ENCODE results near the gene RAD23B.
"Not testable (repeated sequence)": the region's sequence is repeated elsewhere in the genome, so short reads cannot be mapped to it uniquely, and the experiment has no call there.

The RAD23B gene

DNA sequence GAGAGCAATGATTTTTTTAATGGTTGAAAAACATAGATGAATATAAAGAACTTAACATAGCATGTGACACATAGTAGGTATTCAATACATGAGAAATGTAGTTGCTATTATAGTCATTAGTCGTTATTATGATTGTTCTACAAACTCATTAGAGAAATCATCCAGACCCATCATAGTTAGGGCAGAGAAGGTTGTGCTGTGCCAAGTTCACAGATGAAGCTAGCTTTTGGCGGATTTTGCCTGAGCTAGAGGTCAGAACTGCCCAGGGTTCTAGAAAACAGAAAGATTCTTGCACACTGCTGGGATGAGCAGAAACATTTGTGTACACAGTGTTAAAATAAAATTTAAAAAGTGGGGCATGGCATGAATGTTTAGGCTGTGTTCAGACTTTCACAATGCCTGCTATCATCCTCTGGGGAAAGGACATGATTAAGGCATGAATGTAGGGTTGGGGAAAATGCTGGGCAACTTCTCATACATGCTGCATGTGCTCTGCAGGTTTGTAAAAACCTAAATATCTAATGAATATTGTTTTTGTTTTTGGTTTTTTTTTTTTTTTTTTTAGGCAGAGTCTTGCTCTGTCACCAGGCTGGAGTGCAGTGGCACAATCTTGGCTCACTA, 33.3 kb upstream of the RAD23B start:
- Histone ChIP-seq H3K36me3 (ENCODE audit: control insufficient read depth, insufficient read depth, low read length, severe bottlenecking) (no peaks in the 10 kb centered on the region), H3K9ac (ENCODE audit: low read length) (peak overlapping the region; percentile 23), H3K4me1 (ENCODE audit: control insufficient read depth, insufficient read depth, low read length) (peaks cover 25% of the 10 kb centered on the region), H3K27me3 (replicated peaks; ENCODE audit: control insufficient read depth, insufficient read depth, low read length) (no peaks in the 10 kb centered on the region), H3K4me3 (ENCODE audit: low read length) (no peak overlapping the region), H3K9me3 (ENCODE audit: control insufficient read depth, low read length) (no peaks in the 10 kb centered on the region)
- peak; percentile 58 for DNase-seq (ENCODE audit: low read depth)

DNA sequence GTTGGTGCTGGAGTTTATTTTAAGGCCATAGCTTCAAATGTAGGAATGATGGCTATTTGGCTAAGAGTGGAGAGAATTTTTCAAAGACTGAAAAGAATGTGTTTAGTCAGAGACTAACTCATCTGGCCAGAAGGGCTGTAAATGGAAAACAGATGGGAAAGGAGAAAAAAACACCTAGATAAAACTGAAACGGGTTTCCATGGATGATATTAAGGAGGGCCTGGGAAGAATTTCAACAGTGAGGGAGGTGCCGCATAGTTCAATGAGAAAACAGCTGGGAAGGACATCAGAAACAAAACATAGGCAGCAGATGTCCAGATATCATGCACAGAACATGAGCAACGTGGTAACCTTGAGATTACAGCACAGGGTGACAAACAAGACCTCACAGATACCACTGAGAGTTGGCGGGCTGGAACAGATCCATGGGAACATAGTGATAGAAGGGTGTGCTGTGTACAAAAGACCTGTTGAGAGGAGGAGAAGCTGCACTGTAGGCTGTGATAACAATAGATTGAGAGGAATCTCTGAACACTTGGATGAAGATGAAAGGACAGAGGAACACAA, 31.2 kb upstream of the RAD23B start:
- peaks cover 25% of the 10 kb centered on the region for H3K4me1 ChIP-seq (ENCODE audit: control insufficient read depth, insufficient read depth, low read length)
- DNase-seq (ENCODE audit: low read depth), result peak; percentile 93
- no peaks in the 10 kb centered on the region for H3K27me3 ChIP-seq (replicated peaks; ENCODE audit: control insufficient read depth, insufficient read depth, low read length)
- H3K4me3 ChIP-seq (ENCODE audit: low read length), result peak overlapping the region; percentile 28
- H3K36me3 ChIP-seq (ENCODE audit: control insufficient read depth, insufficient read depth, low read length, severe bottlenecking), result no peaks in the 10 kb centered on the region
- no peaks in the 10 kb centered on the region for H3K9me3 ChIP-seq (ENCODE audit: control insufficient read depth, low read length)
- H3K9ac ChIP-seq (ENCODE audit: low read length), result peak overlapping the region; percentile 35

DNA sequence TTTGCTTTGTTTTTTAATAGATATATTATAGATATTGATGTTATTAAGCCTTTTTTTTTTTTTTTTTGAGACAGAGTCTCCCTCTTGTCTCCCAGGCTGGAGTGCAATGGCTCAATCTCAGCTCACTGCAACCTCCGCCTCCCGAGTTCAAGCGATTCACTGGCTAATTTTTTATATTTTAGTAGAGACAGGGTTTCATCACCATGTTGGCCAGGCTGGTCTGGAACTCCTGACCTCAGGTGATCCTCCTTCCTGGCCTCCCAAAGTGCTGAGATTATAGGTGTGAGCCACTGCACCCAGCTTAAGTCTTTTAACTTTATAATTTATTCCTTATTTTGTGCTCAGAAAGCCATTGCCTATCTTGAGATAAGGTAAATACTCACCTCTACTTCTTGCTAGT, 24.2 kb upstream of the RAD23B start:
- no peaks in the 10 kb centered on the region for H3K36me3 ChIP-seq (ENCODE audit: control insufficient read depth, insufficient read depth, low read length, severe bottlenecking)
- H3K9ac ChIP-seq (ENCODE audit: low read length), result no peak overlapping the region

DNA sequence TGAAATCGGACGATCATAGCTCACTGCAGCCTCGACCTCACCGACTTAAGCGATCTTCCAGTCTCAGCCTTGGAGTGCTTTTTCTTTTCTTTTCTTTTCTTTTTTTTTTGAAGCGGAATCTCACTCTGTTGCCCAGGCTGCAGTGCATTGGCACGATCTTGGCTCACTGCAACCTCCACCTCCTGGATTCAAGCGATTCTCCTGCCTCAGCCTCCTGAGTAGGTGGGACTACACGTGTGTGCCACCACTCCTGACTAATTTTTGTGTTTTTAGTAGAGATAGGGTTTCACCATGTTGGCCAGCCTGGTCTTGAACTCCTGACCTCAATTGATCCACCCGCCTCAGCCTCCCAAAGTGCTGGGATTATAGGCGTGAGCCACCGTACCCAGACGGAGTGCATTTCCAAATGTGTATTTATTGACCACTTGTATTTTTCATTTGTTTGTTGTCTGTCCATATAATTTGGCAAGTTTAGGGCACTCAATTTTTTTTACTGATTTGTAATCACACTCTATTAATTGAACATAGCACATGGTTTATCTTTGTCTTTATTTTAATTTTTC, 23.2 kb upstream of the RAD23B start:
- H3K36me3 ChIP-seq (ENCODE audit: control insufficient read depth, insufficient read depth, low read length, severe bottlenecking); H3K9me3 ChIP-seq (ENCODE audit: control insufficient read depth, low read length); H3K27me3 ChIP-seq (replicated peaks; ENCODE audit: control insufficient read depth, insufficient read depth, low read length); H3K9ac ChIP-seq (ENCODE audit: low read length); H3K4me3 ChIP-seq (ENCODE audit: low read length); DNase-seq (ENCODE audit: low read depth): not testable (repeated sequence)
- H3K4me1 ChIP-seq (ENCODE audit: control insufficient read depth, insufficient read depth, low read length), result peaks cover 11% of the 10 kb centered on the region

More for the DNA sequence above, 24.2 kb upstream of the RAD23B start:
- Histone ChIP-seq H3K9me3 (ENCODE audit: control insufficient read depth, low read length) (no peaks in the 10 kb centered on the region), H3K4me1 (ENCODE audit: control insufficient read depth, insufficient read depth, low read length) (peaks cover 11% of the 10 kb centered on the region), H3K4me3 (ENCODE audit: low read length) (no peak overlapping the region), H3K27me3 (replicated peaks; ENCODE audit: control insufficient read depth, insufficient read depth, low read length) (no peaks in the 10 kb centered on the region)
- no peak for DNase-seq (ENCODE audit: low read depth)

DNA sequence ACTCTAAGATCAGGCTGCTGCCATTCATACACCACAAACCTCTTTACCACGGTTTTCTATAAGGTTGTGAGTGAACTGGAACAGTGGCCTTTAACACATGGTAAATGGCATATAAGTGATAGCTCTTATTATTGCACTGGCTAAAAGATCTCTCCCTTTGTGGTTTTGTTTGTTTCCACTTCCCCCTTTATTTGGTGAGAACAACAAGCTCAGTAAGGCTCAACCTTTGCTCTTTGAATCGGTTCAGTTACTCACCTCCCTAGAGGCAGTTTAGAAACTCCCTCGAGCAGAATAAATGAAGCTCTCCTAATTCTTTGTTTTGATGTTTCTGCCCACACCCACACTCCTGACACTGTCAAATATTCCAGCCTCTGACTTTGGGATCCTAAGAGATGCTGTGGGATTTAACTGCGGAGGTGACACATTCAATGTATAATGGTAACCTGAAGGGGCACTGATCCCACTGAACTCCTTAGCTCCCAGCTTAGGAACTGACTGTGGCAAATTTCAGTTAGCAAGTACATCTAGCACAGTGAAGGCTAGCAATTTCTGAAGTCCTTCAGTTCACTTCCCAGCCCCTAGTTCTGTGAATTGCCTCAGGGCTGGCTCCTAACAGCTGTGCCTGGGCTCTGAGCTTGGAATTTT, 22.5 kb upstream of the RAD23B start:
- Histone ChIP-seq H3K27me3 (replicated peaks; ENCODE audit: control insufficient read depth, insufficient read depth, low read length) (no peaks in the 10 kb centered on the region), H3K9ac (ENCODE audit: low read length) (no peak overlapping the region), H3K36me3 (ENCODE audit: control insufficient read depth, insufficient read depth, low read length, severe bottlenecking) (no peaks in the 10 kb centered on the region), H3K4me3 (ENCODE audit: low read length) (no peak overlapping the region), H3K9me3 (ENCODE audit: control insufficient read depth, low read length) (peaks cover 4% of the 10 kb centered on the region), H3K4me1 (ENCODE audit: control insufficient read depth, insufficient read depth, low read length) (peaks cover 11% of the 10 kb centered on the region)
- DNase-seq (ENCODE audit: low read depth), result peak; percentile 48

DNA sequence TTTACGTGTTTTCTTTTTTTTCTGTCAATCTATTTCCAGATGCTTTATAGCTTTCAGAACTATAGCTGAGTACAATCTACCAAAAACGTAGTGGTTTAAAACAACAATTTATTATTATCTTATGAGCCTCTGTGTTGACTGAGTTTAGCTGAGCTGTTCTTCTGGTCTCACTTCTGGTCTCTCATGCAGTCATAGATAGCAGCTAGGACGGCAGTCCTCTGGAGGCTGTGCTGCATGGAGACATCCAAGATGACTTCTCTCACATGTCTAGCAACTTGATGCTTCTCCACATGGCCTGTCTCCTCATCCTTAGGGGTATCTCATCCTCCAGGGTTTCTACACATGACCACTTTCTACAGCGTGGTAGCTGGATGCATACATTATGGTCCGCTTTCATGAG, 22.0 kb upstream of the RAD23B start:
- no peak overlapping the region for H3K9ac ChIP-seq (ENCODE audit: low read length)
- H3K27me3 ChIP-seq (replicated peaks; ENCODE audit: control insufficient read depth, insufficient read depth, low read length), result no peaks in the 10 kb centered on the region
- H3K9me3 ChIP-seq (ENCODE audit: control insufficient read depth, low read length), result peaks cover 4% of the 10 kb centered on the region
- H3K36me3 ChIP-seq (ENCODE audit: control insufficient read depth, insufficient read depth, low read length, severe bottlenecking), result no peaks in the 10 kb centered on the region
- no peak for DNase-seq (ENCODE audit: low read depth)
- H3K4me1 ChIP-seq (ENCODE audit: control insufficient read depth, insufficient read depth, low read length), result peaks cover 11% of the 10 kb centered on the region
- no peak overlapping the region for H3K4me3 ChIP-seq (ENCODE audit: low read length)

DNA sequence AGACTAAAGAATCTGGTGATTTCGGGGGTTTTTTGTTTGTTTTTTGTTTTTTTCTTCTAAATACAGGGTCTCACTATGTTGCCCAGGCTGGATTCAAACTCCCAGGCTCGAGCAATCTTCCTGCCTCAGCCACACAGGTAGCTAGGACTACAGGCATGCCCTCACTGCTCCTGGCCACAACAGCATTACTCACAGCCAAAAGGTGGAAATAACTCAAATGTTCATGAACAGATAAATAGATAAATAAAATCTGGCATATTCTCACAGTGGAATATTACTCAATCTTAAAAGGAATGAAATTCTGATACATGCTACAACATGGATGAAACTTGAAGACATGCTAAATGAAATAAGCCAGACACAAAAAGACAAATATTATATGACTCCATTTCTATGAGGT, 19.8 kb upstream of the RAD23B start:
- Histone ChIP-seq H3K9me3 (ENCODE audit: control insufficient read depth, low read length) (peaks cover 4% of the 10 kb centered on the region), H3K36me3 (ENCODE audit: control insufficient read depth, insufficient read depth, low read length, severe bottlenecking) (no peaks in the 10 kb centered on the region), H3K4me3 (ENCODE audit: low read length) (no peak overlapping the region), H3K9ac (ENCODE audit: low read length) (no peak overlapping the region), H3K4me1 (ENCODE audit: control insufficient read depth, insufficient read depth, low read length) (peaks cover 30% of the 10 kb centered on the region), H3K27me3 (replicated peaks; ENCODE audit: control insufficient read depth, insufficient read depth, low read length) (no peaks in the 10 kb centered on the region)
- no peak for DNase-seq (ENCODE audit: low read depth)

DNA sequence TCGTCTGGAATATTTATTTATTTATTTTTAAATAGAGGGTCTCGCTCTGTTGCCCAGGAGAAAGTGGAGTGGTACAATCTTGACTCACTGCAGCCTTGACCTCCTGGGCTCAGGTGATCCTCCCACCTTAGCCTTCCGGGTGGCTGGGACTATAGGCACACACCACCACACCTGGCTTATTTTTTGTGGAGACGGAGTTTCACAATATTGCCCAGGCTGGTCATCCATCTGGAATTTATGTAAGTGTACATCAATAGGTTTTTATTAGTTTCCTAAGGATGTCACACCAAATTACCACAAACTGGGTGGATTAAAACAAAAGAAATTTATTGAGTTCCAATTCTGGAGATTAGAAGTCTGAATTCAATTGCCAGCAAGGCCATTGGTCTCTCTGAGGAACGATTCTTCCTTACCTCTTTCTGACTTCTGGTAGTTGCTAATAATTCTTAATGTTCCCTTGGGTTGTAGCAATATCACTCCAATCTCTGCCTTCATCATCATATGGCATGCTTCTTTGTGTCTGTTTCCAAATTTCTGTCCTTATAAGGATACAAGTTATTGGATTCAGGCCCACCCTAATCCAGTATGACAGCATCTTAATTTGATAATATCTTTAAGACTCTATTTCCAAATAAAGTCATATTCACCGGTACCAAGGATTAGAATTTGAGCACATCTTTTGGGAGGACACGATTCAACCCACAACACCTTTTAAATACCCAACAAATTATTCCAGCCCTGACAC, 16.3 kb upstream of the RAD23B start:
- H3K4me3 ChIP-seq (ENCODE audit: low read length), result peak overlapping the region; percentile 21
- peaks cover 43% of the 10 kb centered on the region for H3K4me1 ChIP-seq (ENCODE audit: control insufficient read depth, insufficient read depth, low read length)
- no peaks in the 10 kb centered on the region for H3K27me3 ChIP-seq (replicated peaks; ENCODE audit: control insufficient read depth, insufficient read depth, low read length)
- H3K9me3 ChIP-seq (ENCODE audit: control insufficient read depth, low read length), result peaks cover 4% of the 10 kb centered on the region
- H3K36me3 ChIP-seq (ENCODE audit: control insufficient read depth, insufficient read depth, low read length, severe bottlenecking), result no peaks in the 10 kb centered on the region
- peak; percentile 34 for DNase-seq (ENCODE audit: low read depth)
- peak overlapping the region; percentile 19 for H3K9ac ChIP-seq (ENCODE audit: low read length)

DNA sequence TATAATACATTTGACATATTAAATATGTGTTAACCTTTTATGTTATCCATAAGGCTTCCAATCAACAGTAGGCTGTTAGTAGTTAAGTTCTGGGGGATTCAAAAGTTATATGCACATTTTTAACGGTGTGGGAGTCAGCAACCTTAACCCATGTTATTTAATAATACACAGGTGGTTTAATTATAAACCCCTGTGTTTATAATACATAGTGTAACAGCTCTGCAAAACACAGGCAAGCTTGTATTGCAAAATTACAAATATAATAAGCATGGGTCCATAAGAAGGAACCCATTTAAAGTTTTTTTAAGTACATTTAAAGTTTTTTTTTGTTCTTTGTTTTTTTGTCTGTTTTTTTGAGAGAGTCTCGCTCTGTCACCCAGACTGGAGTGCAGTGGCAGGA, 14.5 kb upstream of the RAD23B start:
- Histone ChIP-seq H3K36me3 (ENCODE audit: control insufficient read depth, insufficient read depth, low read length, severe bottlenecking) (no peaks in the 10 kb centered on the region), H3K4me1 (ENCODE audit: control insufficient read depth, insufficient read depth, low read length) (peaks cover 48% of the 10 kb centered on the region), H3K9me3 (ENCODE audit: control insufficient read depth, low read length) (peaks cover 4% of the 10 kb centered on the region), H3K27me3 (replicated peaks; ENCODE audit: control insufficient read depth, insufficient read depth, low read length) (no peaks in the 10 kb centered on the region), H3K4me3 (ENCODE audit: low read length) (no peak overlapping the region), H3K9ac (ENCODE audit: low read length) (peak overlapping the region; percentile 79)
- DNase-seq (ENCODE audit: low read depth), result no peak

DNA sequence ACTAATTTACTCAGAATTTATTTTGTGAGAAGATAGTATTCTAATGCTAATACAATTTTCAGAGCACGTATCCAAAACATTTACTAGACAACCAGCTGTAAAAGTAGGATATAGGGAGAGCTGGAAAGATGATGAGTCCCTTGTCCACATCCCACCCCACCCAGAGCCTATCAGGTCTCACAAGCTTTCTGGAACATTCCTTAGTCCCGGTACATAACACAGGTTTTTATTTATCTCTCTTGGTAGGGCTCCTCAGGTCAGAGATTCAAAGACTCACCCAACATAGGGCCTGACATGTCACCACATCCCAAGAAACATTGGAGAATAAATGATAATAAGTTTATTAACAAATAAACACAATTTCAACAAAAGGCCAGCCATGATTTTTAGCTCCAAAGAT, 13.8 kb upstream of the RAD23B start:
- H3K36me3 ChIP-seq (ENCODE audit: control insufficient read depth, insufficient read depth, low read length, severe bottlenecking), result no peaks in the 10 kb centered on the region
- H3K9ac ChIP-seq (ENCODE audit: low read length), result peak overlapping the region; percentile 79
- no peak for DNase-seq (ENCODE audit: low read depth)
- H3K4me3 ChIP-seq (ENCODE audit: low read length), result peak overlapping the region; percentile 53
- no peaks in the 10 kb centered on the region for H3K27me3 ChIP-seq (replicated peaks; ENCODE audit: control insufficient read depth, insufficient read depth, low read length)
- peaks cover 55% of the 10 kb centered on the region for H3K4me1 ChIP-seq (ENCODE audit: control insufficient read depth, insufficient read depth, low read length)
- H3K9me3 ChIP-seq (ENCODE audit: control insufficient read depth, low read length), result peaks cover 4% of the 10 kb centered on the region

DNA sequence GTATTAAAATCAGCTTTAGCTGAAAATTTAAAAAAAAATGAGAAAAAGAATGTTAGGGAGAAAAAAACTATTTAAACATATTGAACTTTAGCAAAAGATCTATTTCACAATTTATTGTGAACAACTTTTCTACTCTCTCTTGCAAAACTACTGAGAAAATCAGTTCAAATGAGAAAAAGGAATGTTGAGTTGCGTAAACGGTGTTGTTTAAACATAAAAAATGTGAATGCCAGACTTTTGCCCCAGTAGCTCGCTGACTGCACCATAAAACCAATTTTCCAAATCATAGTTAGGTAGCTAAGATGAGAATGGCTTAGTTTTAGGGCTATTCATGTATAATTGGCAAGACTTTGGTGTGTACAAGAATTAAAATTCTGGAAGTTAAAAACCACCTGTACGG, 13.4 kb upstream of the RAD23B start:
- DNase-seq (ENCODE audit: low read depth), result peak; percentile 81
- Histone ChIP-seq H3K36me3 (ENCODE audit: control insufficient read depth, insufficient read depth, low read length, severe bottlenecking) (no peaks in the 10 kb centered on the region), H3K4me3 (ENCODE audit: low read length) (peak overlapping the region; percentile 60), H3K4me1 (ENCODE audit: control insufficient read depth, insufficient read depth, low read length) (peaks cover 59% of the 10 kb centered on the region), H3K9ac (ENCODE audit: low read length) (peak overlapping the region; percentile 79), H3K27me3 (replicated peaks; ENCODE audit: control insufficient read depth, insufficient read depth, low read length) (no peaks in the 10 kb centered on the region), H3K9me3 (ENCODE audit: control insufficient read depth, low read length) (peaks cover 4% of the 10 kb centered on the region)

Data from adipocyte (in vitro differentiated cells).